ENCODE results near the gene PIK3C3. TPM values are rescaled to one million over a fixed set of nuclear protein-coding genes. Genes with fewer than 3 reads are reported as not detected.
"Not testable (repeated sequence)": the region's sequence is repeated elsewhere in the genome, so short reads cannot be mapped to it uniquely, and the experiment has no call there.

PIK3C3 gene
- total and polyA plus RNA-seq, 9 donors = 24.4 to 60.3 (median 47.7) TPM

- intact Hi-C loops (cut with DNase I) = no loop called here
- 92 to 97% (median 96%) methylated on average over 2 of the region's 2 CpGs for WGBS, 3 donors
- H3K4me1 ChIP-seq (ENCODE audit: insufficient read depth) = no peaks in the 10 kb centered on the region
- TF ChIP-seq CTCF (IDR thresholded peaks at IDR 0.05) = no peak
- no peak for TF ChIP-seq EP300 (IDR thresholded peaks at IDR 0.05)
- TF ChIP-seq POLR2A (IDR thresholded peaks at IDR 0.05) = no peak
- DNase-seq = no peak
- H3K4me3 ChIP-seq = no peak overlapping the region
- no peaks in the 10 kb centered on the region for H3K36me3 ChIP-seq
- no peak overlapping the region for H3K27ac ChIP-seq
- no peaks in the 10 kb centered on the region for H3K27me3 ChIP-seq
- H3K9me3 ChIP-seq = no peaks in the 10 kb centered on the region
Measured at GRCh38 chr18:42004653-42005052, 49.6 kb downstream of the PIK3C3 start.

- intact Hi-C loops (cut with DNase I) = no loop called here
Measured at GRCh38 chr18:42005782-42006181, 50.7 kb downstream of the PIK3C3 start.

GRCh38 chr18:42009457-42009856, 54.4 kb downstream of the PIK3C3 start:
- H3K4me3 ChIP-seq; intact Hi-C loops (cut with DNase I); DNase-seq; H3K36me3 ChIP-seq; H3K9me3 ChIP-seq; H3K4me1 ChIP-seq (ENCODE audit: insufficient read depth); H3K27me3 ChIP-seq; H3K27ac ChIP-seq: not testable (repeated sequence)

More at GRCh38 chr18:42005782-42006181, 50.7 kb downstream of the PIK3C3 start:
- Histone ChIP-seq H3K27ac (no peak overlapping the region), H3K36me3 (no peaks in the 10 kb centered on the region), H3K4me3 (no peak overlapping the region), H3K4me1 (ENCODE audit: insufficient read depth) (no peaks in the 10 kb centered on the region), H3K9me3 (no peaks in the 10 kb centered on the region), H3K27me3 (no peaks in the 10 kb centered on the region)
- DNase-seq = no peak
- TF ChIP-seq CTCF (IDR thresholded peaks at IDR 0.05) (no peak), POLR2A (IDR thresholded peaks at IDR 0.05) (no peak), EP300 (IDR thresholded peaks at IDR 0.05) (no peak)

GRCh38 chr18:42011053-42011452, 56.0 kb downstream of the PIK3C3 start:
- TF ChIP-seq EP300 (IDR thresholded peaks at IDR 0.05) (no peak), POLR2A (IDR thresholded peaks at IDR 0.05) (no peak), CTCF (IDR thresholded peaks at IDR 0.05) (no peak)
- Histone ChIP-seq H3K36me3 (no peaks in the 10 kb centered on the region), H3K4me1 (ENCODE audit: insufficient read depth) (no peaks in the 10 kb centered on the region), H3K9me3 (no peaks in the 10 kb centered on the region), H3K4me3 (no peak overlapping the region), H3K27ac (no peak overlapping the region), H3K27me3 (no peaks in the 10 kb centered on the region)
- no peak for DNase-seq
- intact Hi-C loops (cut with DNase I) = no loop called here
- WGBS, 3 donors = 92 to 96% (median 96%) methylated on average over 4 of the region's 4 CpGs

GRCh38 chr18:42018831-42019230, 63.8 kb downstream of the PIK3C3 start:
- Histone ChIP-seq H3K4me3 (no peak overlapping the region), H3K27me3 (no peaks in the 10 kb centered on the region), H3K36me3 (no peaks in the 10 kb centered on the region), H3K4me1 (ENCODE audit: insufficient read depth) (no peaks in the 10 kb centered on the region), H3K9me3 (no peaks in the 10 kb centered on the region), H3K27ac (no peak overlapping the region)
- intact Hi-C loops (cut with DNase I) = no loop called here
- WGBS, 3 donors = 84 to 91% (median 85%) methylated on average over 4 of the region's 4 CpGs
- no peak for TF ChIP-seq CTCF (IDR thresholded peaks at IDR 0.05)
- no peak for TF ChIP-seq POLR2A (IDR thresholded peaks at IDR 0.05)
- TF ChIP-seq EP300 (IDR thresholded peaks at IDR 0.05) = no peak
- no peak for DNase-seq

Data from ovary (tissue), 9 donors.